H9 (cell line): ENCODE results near the gene PCED1A. TPM values are rescaled to one million over a fixed set of nuclear protein-coding genes. Genes with fewer than 3 reads are reported as not detected.
A peak's percentile ranks its signal among the peaks of the same experiment; 100 is the strongest.

Source experiments
- DNase-seq: peaks from one replicate; pipeline ENCODE4 v3.0.0-alpha.2; 2017
- H2AFZ ChIP-seq: one replicate; pipeline ENCODE4 v1.6.1; 2013; ENCODE audit warnings: mild to moderate bottlenecking, low read length, control low read depth, moderate library complexity
- H2AK5ac ChIP-seq: 2 replicates; pipeline ENCODE4 v1.6.1; 2013; ENCODE audit warnings: low read length, control low read depth, mixed read lengths; ENCODE audit not compliant: insufficient read length
- H2BK120ac ChIP-seq: one replicate; pipeline ENCODE4 v1.6.1; 2013; ENCODE audit warnings: low read depth, mild to moderate bottlenecking, low read length, control low read depth, inconsistent platforms; ENCODE audit not compliant: poor library complexity, severe bottlenecking
- H2BK12ac ChIP-seq: 2 replicates; pipeline ENCODE4 v1.6.1; 2013; ENCODE audit warnings: low read length, control low read depth, mixed read lengths, low read depth; ENCODE audit not compliant: insufficient read length
- H2BK15ac ChIP-seq: 2 replicates; pipeline ENCODE4 v1.6.1; 2013; ENCODE audit warnings: low read depth, low read length, control low read depth
- H2BK20ac ChIP-seq: one replicate; pipeline ENCODE4 v1.6.1; 2013; ENCODE audit warnings: low read depth, mild to moderate bottlenecking, low read length, control low read depth, inconsistent platforms; ENCODE audit not compliant: poor library complexity, severe bottlenecking
- H2BK5ac ChIP-seq: 2 replicates; pipeline ENCODE4 v1.6.1; 2013; ENCODE audit warnings: low read length, control low read depth, mixed read lengths; ENCODE audit not compliant: insufficient read length
- H3K14ac ChIP-seq: 2 replicates; pipeline ENCODE4 v1.6.1; 2013; ENCODE audit warnings: low read length, control low read depth; ENCODE audit not compliant: insufficient read depth
- H3K18ac ChIP-seq: 2 replicates; pipeline ENCODE4 v1.6.1; 2013; ENCODE audit warnings: low read depth, mild to moderate bottlenecking, mixed read lengths, low read length, control low read depth; ENCODE audit not compliant: insufficient read length
- H3K23ac ChIP-seq: 2 replicates; pipeline ENCODE4 v1.6.1; 2013; ENCODE audit warnings: low read length, control low read depth, mixed read lengths, low read depth; ENCODE audit not compliant: insufficient read length
- H3K23me2 ChIP-seq: 2 replicates; pipeline ENCODE4 v1.6.1; 2013; ENCODE audit warnings: low read depth, mild to moderate bottlenecking, mixed read lengths, low read length, control low read depth; ENCODE audit not compliant: insufficient read length, poor library complexity, severe bottlenecking
- H3K27ac ChIP-seq: 2 replicates; pipeline ENCODE4 v1.5.1; 2013; ENCODE audit warnings: low read length, control low read depth, mixed read lengths, low read depth; ENCODE audit not compliant: insufficient read length
- H3K27me3 ChIP-seq: 2 replicates; pipeline ENCODE4 v1.6.1; 2013; ENCODE audit warnings: low read length, control low read depth, inconsistent platforms; ENCODE audit not compliant: insufficient read depth
- H3K4ac ChIP-seq: 2 replicates; pipeline ENCODE4 v1.6.1; 2013; ENCODE audit warnings: low read depth, mild to moderate bottlenecking, control low read depth, inconsistent platforms, low read length, moderate library complexity
- H3K4me1 ChIP-seq: 2 replicates; pipeline ENCODE4 v1.6.1; 2013; ENCODE audit warnings: low read length, control low read depth, inconsistent platforms; ENCODE audit not compliant: insufficient read depth
- H3K4me2 ChIP-seq: 2 replicates; pipeline ENCODE4 v1.6.1; 2013; ENCODE audit warnings: low read length, control low read depth, mixed read lengths; ENCODE audit not compliant: insufficient read length, insufficient read depth
- H3K56ac ChIP-seq: 2 replicates; pipeline ENCODE4 v1.6.1; 2013; ENCODE audit warnings: low read depth, mild to moderate bottlenecking, mixed read lengths, low read length, control low read depth; ENCODE audit not compliant: insufficient read length
- H3K79me1 ChIP-seq: 2 replicates; pipeline ENCODE4 v1.6.1; 2013; ENCODE audit warnings: low read depth, mild to moderate bottlenecking, moderate library complexity, low read length, control low read depth, inconsistent platforms; ENCODE audit not compliant: insufficient read depth, poor library complexity, severe bottlenecking
- H3K79me2 ChIP-seq: 2 replicates; pipeline ENCODE4 v1.6.1; 2013; ENCODE audit warnings: low read length, control low read depth, inconsistent platforms; ENCODE audit not compliant: insufficient read depth
- H3K9ac ChIP-seq: 2 replicates; pipeline ENCODE4 v1.6.1; 2013; ENCODE audit warnings: low read length, control low read depth, mixed read lengths; ENCODE audit not compliant: insufficient read length; ENCODE audit errors: extremely low read depth
- H3K9me3 ChIP-seq: one replicate; pipeline ENCODE4 v1.6.1; 2013; ENCODE audit warnings: low read depth, low read length, inconsistent platforms; ENCODE audit not compliant: control insufficient read depth
- H3T11ph ChIP-seq: one replicate; pipeline ENCODE4 v1.6.1; 2013; ENCODE audit warnings: mild to moderate bottlenecking, low read length, control low read depth, inconsistent platforms
- H4K20me1 ChIP-seq: one replicate; pipeline ENCODE4 v1.6.1; 2013; ENCODE audit not compliant: control insufficient read depth, insufficient read length, insufficient read depth
- H4K5ac ChIP-seq: 2 replicates; pipeline ENCODE4 v1.6.1; 2013; ENCODE audit warnings: low read depth, mild to moderate bottlenecking, mixed read lengths, low read length, control low read depth; ENCODE audit not compliant: insufficient read length
- H4K8ac ChIP-seq: replicated peaks from 2 replicates; pipeline ENCODE4 v1.6.1; 2013; ENCODE audit warnings: low read length, control low read depth, mixed read lengths, low read depth; ENCODE audit not compliant: insufficient read length
- H4K91ac ChIP-seq: 2 replicates; pipeline ENCODE4 v1.6.1; 2013; ENCODE audit warnings: low read depth, mild to moderate bottlenecking, moderate library complexity, mixed read lengths, low read length, control low read depth; ENCODE audit not compliant: insufficient read length
- H3K27ac Mint-ChIP-seq, 3 experiments: 2 replicates in 2 of 3; 3 replicates in 1 of 3; pipeline ENCODE4 v1.8.0; 2020 to 2021; ENCODE audit warnings: mixed read lengths in 3 of 3, mild to moderate bottlenecking in 1 of 3, moderate library complexity in 1 of 3
- H3K27me3 Mint-ChIP-seq: 2 replicates; pipeline ENCODE4 v1.8.0; 2021; ENCODE audit warnings: low read depth, mild to moderate bottlenecking, moderate library complexity, mixed read lengths
- H3K36me3 Mint-ChIP-seq, 3 experiments: 2 replicates in 2 of 3; 3 replicates in 1 of 3; pipeline ENCODE4 v1.8.0; 2020 to 2021; ENCODE audit warnings: low read depth in 3 of 3, mixed read lengths in 3 of 3; ENCODE audit not compliant: insufficient read depth in 1 of 3
- H3K4me1 Mint-ChIP-seq, 2 experiments: 2 replicates each; pipeline ENCODE4 v1.8.0; 2020; ENCODE audit warnings: mixed read lengths in 2 of 2
- H3K4me3 Mint-ChIP-seq, 2 experiments: 2 replicates in 1 of 2; 3 replicates in 1 of 2; pipeline ENCODE4 v1.8.0; 2020 to 2021; ENCODE audit warnings: mild to moderate bottlenecking in 2 of 2, mixed read lengths in 2 of 2, moderate library complexity in 1 of 2
- H3K9me3 Mint-ChIP-seq, 2 experiments: 2 replicates in 1 of 2; 3 replicates in 1 of 2; pipeline ENCODE4 v1.8.0; 2020; ENCODE audit warnings: mild to moderate bottlenecking in 2 of 2, mixed read lengths in 2 of 2, moderate library complexity in 1 of 2
- WGBS: extraction: QIAGEN DNeasy Blood & Tissue Kit; methylation state at CpG from one replicate; pipeline ENCODE4 v1.1.7; 2013; ENCODE audit warnings: missing lambda C conversion rate, low lambda C conversion rate, mixed read lengths; ENCODE audit not compliant: insufficient read length; ENCODE audit errors: extremely low coverage; 5-methylcytosine and 5-hydroxymethylcytosine counted together
- total RNA-seq: library from RNA; stranded (reverse); gene quantifications from 2 replicates; pipeline ENCODE4 v1.2.1, GENCODE V29; 2021
- TF ChIP-seq, protein P1 (sequence below): fragments of 200-600 bp; sonication (generic); conservative IDR thresholded peaks from 3 replicates; pipeline ENCODE4 v1.8.0; 2021; ENCODE audit warnings: antibody characterized with exemption, mild to moderate bottlenecking

The PCED1A gene
- total RNA-seq, 1 experiment from 2014 or later, result 30.8 TPM

DNA sequence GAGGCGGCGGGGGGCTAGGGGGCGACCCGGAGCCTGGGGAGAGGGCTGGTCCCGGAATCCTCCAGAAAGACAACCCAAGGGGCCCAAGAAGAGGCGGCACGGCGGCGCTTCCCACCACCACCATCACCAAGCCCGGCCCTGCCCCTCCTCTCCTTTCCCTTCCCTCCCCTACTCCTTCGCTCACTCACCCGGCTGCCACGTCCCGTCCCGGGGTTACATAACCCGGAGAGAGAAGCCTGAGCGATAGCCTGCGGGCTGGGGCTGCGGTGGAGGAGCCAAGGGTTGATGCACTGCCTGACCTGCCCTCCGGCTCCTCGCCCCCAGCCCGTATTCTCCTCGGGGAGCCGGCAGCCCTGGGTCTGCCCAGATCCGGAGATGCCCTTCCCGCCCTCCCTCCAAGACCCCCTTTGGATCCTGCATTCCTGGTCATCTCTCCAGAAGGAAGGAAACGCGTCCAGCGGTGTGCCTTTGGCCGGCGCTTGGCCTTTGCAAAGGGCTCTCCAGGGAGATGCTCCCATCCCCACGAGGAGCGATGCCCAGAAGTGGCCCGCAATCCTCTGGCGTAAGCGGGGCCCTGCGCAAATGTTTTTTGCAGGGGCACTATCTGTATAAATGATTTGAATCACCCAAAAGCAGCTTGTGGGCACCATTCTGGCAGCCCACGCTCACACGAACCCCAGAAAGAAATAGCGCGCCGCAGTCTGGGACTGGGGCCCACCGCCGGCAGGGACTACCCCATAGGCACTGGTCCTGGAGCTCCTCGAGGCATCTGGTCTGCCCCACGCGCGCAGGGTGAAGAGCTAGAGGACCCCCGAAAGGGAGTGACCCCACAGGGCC lies 35.4 kb downstream of the PCED1A start:
- H4K5ac ChIP-seq, result no peak overlapping the region
- TF ChIP-seq, protein P1, sequence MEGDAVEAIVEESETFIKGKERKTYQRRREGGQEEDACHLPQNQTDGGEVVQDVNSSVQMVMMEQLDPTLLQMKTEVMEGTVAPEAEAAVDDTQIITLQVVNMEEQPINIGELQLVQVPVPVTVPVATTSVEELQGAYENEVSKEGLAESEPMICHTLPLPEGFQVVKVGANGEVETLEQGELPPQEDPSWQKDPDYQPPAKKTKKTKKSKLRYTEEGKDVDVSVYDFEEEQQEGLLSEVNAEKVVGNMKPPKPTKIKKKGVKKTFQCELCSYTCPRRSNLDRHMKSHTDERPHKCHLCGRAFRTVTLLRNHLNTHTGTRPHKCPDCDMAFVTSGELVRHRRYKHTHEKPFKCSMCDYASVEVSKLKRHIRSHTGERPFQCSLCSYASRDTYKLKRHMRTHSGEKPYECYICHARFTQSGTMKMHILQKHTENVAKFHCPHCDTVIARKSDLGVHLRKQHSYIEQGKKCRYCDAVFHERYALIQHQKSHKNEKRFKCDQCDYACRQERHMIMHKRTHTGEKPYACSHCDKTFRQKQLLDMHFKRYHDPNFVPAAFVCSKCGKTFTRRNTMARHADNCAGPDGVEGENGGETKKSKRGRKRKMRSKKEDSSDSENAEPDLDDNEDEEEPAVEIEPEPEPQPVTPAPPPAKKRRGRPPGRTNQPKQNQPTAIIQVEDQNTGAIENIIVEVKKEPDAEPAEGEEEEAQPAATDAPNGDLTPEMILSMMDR, result no peak
- no peak overlapping the region for H2BK120ac ChIP-seq
- H3K23me2 ChIP-seq, result peaks cover 7% of the 10 kb centered on the region
- Mint-ChIP-seq H3K4me3 (peak overlapping the region in 1 of 2 experiments; percentile 28; a peak in 1 of 5 replicates), H3K9me3 (peaks cover 3 to 5% of the 10 kb centered on the region in 2 experiments; a peak in 3 of 5 replicates), H3K4me1 (peaks cover 22 to 32% of the 10 kb centered on the region in 2 experiments), H3K36me3 (peaks cover 0 to under 1% (median under 1%) of the 10 kb centered on the region in 3 experiments; a peak in 1 of 7 replicates), H3K27me3 (peaks cover 78% of the 10 kb centered on the region), H3K27ac (no peak overlapping the region)
- WGBS, result no CpG with 5 or more reads among the region's 49 CpGs
- no peaks in the 10 kb centered on the region for H3K79me2 ChIP-seq
- no peak overlapping the region for H3K14ac ChIP-seq
- no peaks in the 10 kb centered on the region for H4K20me1 ChIP-seq
- no peak overlapping the region for H2AK5ac ChIP-seq
- H3K56ac ChIP-seq, result no peak overlapping the region
- H2AFZ ChIP-seq, result no peak overlapping the region
- no peak overlapping the region for H2BK20ac ChIP-seq
- H3K27ac ChIP-seq, result no peak overlapping the region
- no peak overlapping the region for H2BK5ac ChIP-seq
- H3T11ph ChIP-seq, result no peak overlapping the region
- H3K9ac ChIP-seq, result no peak overlapping the region
- H3K4me2 ChIP-seq, result peak overlapping the region; percentile 63
- no peak overlapping the region for H4K8ac ChIP-seq
- peaks cover 7% of the 10 kb centered on the region; the same call in 1 of the 2 replicates for H3K4me1 ChIP-seq
- H3K79me1 ChIP-seq, result no peaks in the 10 kb centered on the region
- no peak overlapping the region for H4K91ac ChIP-seq
- DNase-seq, result peak; percentile 47
- H3K4ac ChIP-seq, result no peak overlapping the region
- H3K23ac ChIP-seq, result no peak overlapping the region
- H2BK15ac ChIP-seq, result no peak overlapping the region
- no peak overlapping the region for H2BK12ac ChIP-seq
- no peak overlapping the region for H3K18ac ChIP-seq
- H3K27me3 ChIP-seq, result peaks cover 42% of the 10 kb centered on the region
- no peaks in the 10 kb centered on the region for H3K9me3 ChIP-seq
